ENCODE results near the gene NEGR1.

Gene NEGR1

DNA sequence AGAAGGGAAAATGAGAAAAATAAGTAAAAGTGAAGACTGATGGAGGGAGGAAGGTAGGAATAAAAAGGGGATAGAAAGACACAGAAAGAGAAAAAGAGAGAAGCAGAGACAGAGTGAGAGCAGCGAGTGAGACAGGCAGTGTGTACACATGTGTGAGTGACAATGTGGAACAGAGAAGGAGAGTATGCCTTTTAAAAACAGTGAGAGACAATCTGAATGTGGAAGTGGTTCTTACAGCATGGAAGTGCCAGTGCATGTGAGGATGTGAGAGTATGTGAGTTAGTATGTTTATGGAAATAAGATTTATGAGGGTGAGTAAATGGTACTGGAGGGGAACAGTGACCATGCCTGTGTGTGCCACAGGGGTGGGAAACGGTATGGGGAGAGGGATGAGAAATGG lies 1.2 kb downstream of the NEGR1 start:
- TF ChIP-seq, protein P1, sequence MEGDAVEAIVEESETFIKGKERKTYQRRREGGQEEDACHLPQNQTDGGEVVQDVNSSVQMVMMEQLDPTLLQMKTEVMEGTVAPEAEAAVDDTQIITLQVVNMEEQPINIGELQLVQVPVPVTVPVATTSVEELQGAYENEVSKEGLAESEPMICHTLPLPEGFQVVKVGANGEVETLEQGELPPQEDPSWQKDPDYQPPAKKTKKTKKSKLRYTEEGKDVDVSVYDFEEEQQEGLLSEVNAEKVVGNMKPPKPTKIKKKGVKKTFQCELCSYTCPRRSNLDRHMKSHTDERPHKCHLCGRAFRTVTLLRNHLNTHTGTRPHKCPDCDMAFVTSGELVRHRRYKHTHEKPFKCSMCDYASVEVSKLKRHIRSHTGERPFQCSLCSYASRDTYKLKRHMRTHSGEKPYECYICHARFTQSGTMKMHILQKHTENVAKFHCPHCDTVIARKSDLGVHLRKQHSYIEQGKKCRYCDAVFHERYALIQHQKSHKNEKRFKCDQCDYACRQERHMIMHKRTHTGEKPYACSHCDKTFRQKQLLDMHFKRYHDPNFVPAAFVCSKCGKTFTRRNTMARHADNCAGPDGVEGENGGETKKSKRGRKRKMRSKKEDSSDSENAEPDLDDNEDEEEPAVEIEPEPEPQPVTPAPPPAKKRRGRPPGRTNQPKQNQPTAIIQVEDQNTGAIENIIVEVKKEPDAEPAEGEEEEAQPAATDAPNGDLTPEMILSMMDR (IDR thresholded peaks at IDR 0.05; ENCODE audit: low read depth, low read length) = no peak
- peak overlapping the region in 1 of 2 donors; percentile 62 for H3K4me3 ChIP-seq (replicated peaks in 1 of 2; ENCODE audit: low read depth in 2 of 2, low read length in 2 of 2)
- peak in 1 of 2 donors; percentile 26 for DNase-seq (ENCODE audit: low read depth in 2 of 2)

DNA sequence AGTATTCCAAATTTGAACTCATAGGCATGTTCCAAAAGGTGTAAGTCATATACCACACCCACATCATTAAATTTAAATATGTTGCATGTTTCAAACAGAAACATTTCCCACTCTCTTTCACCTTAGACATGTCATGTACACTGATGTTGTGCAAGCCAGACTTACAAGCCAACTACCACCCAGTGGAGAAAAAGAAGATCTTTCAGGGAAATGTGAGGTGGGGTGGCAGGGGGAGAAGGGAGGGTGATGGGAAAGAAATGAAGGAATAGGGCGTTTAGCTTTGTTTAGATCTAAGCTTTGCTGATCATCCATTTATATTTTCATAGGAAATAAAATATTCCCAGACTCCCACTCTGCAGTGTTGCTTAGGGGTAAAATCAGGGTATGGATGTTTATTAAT lies 1.6 kb downstream of the NEGR1 start:
- peak in 1 of 2 donors; percentile 32 for DNase-seq (ENCODE audit: low read depth in 2 of 2)
- TF ChIP-seq, protein P1 (IDR thresholded peaks at IDR 0.05; ENCODE audit: low read depth, low read length) = no peak
- H3K4me3 ChIP-seq (replicated peaks in 1 of 2; ENCODE audit: low read depth in 2 of 2, low read length in 2 of 2) = peak overlapping the region in 1 of 2 donors; percentile 62

DNA sequence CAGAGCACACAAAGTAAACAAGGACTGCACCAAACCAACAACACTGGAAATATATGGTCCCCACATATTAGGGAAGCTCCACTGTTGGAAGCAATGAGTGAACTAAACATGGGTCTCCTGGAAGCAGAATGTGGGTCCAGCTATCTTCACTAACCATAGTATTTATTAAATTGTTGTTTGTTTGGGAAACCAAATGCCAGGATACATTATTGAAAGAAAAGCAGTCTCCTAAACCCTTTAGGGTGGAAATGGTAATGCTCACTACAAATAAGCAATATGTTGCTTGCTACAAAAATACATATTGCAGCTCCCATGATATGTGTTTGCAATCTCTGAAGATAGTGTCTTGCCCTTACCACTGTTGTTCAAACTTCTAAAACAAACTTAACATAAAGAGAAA lies 2.2 kb downstream of the NEGR1 start:
- no peak overlapping the region for H3K4me3 ChIP-seq (replicated peaks in 1 of 2; ENCODE audit: low read depth in 2 of 2, low read length in 2 of 2)
- TF ChIP-seq, protein P1 (IDR thresholded peaks at IDR 0.05; ENCODE audit: low read depth, low read length) = no peak
- DNase-seq (ENCODE audit: low read depth in 2 of 2) = no peak

DNA sequence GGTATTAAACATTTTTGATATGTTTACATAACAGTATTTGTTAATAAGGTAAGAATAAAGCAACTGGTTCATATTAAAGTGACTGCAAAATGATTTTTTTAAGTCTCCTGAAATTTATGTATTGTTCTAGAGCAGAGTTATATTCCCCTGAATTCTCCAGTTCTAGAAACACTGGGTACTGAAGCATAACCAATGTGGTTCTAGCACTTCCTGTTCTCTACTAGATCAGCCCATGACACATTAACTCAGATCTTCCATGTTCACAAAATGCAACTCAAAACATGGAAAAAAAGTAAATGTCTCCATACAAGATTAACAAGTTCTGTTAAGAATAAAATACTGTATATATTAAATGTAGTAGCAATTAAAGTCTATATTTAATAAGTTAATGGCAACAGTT lies 3.9 kb downstream of the NEGR1 start:
- H3K4me3 ChIP-seq (replicated peaks in 1 of 2; ENCODE audit: low read depth in 2 of 2, low read length in 2 of 2) = no peak overlapping the region
- TF ChIP-seq, protein P1 (IDR thresholded peaks at IDR 0.05; ENCODE audit: low read depth, low read length) = no peak
- peak in 1 of 2 donors; percentile 17 for DNase-seq (ENCODE audit: low read depth in 2 of 2)

DNA sequence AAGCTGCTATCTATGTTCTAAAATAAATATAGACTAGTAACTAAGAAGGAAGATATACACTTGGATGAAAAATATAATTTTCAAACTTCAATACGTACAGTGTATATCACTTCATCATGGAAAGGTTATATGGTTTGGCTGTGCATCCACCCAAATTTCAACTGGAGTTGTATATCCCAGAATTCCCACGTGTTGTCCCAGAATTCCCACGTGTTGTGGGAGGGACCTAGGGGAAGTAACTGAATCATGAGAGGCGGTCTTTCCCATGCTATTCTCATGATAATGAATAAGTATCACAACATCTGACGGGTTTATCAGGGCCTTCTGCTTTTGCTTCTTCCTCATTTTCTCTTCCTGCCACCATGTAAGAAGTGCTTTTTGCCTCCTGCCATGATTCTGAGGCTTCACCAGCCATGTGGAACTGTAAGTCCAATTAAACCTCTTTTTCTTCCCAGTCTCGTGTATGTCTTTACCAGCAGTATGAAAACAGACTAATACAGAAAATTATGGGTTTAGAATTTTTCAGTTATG lies 10.7 kb downstream of the NEGR1 start:
- no peak overlapping the region for H3K4me3 ChIP-seq (replicated peaks in 1 of 2; ENCODE audit: low read depth in 2 of 2, low read length in 2 of 2)
- DNase-seq (ENCODE audit: low read depth in 2 of 2) = no peak

DNA sequence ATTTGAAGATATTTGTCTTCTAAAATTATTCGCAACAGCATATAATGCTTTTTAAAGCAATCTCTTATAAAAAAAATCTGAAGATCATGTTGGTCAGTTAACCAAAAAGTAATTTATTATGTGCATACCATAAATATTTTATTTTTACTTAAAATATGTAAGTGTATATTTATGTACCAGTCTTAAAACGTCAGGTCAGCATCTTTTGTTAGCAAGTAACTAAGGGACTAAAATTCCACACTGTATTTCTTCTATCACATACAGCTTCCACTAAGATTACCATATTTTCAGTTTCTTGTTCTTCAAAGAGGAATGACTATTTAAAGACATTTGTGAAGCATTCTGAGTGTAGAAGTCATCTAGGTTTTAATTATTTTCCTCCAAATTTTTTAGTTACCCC lies 19.6 kb downstream of the NEGR1 start:
- no peak overlapping the region for H3K4me3 ChIP-seq (replicated peaks in 1 of 2; ENCODE audit: low read depth in 2 of 2, low read length in 2 of 2)
- TF ChIP-seq, protein P1 (IDR thresholded peaks at IDR 0.05; ENCODE audit: low read depth, low read length) = no peak
- no peak for DNase-seq (ENCODE audit: low read depth in 2 of 2)

More for the DNA sequence above, 10.7 kb downstream of the NEGR1 start:
- TF ChIP-seq, protein P1 (IDR thresholded peaks at IDR 0.05; ENCODE audit: low read depth, low read length) = no peak

DNA sequence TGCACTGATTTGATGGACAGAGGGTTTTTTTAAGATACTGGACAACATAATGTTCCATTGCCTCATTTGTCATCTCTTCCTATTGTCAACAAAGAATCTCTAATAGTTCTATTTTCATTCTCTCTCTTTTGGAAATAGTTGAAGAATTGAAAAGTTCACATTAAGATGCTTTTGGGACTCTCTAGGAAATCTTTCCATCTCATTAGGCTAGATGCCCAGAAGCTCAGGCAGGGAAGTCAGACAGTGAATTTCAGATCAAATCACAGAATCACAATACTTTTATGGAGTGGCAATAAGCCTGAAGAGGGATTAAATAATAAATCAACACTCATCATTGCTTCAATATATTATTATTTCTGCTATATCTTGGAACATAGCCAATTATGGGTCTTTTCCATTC lies 29.2 kb downstream of the NEGR1 start:
- no peak overlapping the region for H3K4me3 ChIP-seq (replicated peaks in 1 of 2; ENCODE audit: low read depth in 2 of 2, low read length in 2 of 2)
- no peak for DNase-seq (ENCODE audit: low read depth in 2 of 2)
- TF ChIP-seq, protein P1 (IDR thresholded peaks at IDR 0.05; ENCODE audit: low read depth, low read length) = no peak

Data from cardiac fibroblast (primary cell).